ENCODE measurements around the gene MAP1LC3A.
"Not testable (repeated sequence)": the region's sequence is repeated elsewhere in the genome, so short reads cannot be mapped to it uniquely, and the experiment has no call there.

Gene MAP1LC3A

DNA sequence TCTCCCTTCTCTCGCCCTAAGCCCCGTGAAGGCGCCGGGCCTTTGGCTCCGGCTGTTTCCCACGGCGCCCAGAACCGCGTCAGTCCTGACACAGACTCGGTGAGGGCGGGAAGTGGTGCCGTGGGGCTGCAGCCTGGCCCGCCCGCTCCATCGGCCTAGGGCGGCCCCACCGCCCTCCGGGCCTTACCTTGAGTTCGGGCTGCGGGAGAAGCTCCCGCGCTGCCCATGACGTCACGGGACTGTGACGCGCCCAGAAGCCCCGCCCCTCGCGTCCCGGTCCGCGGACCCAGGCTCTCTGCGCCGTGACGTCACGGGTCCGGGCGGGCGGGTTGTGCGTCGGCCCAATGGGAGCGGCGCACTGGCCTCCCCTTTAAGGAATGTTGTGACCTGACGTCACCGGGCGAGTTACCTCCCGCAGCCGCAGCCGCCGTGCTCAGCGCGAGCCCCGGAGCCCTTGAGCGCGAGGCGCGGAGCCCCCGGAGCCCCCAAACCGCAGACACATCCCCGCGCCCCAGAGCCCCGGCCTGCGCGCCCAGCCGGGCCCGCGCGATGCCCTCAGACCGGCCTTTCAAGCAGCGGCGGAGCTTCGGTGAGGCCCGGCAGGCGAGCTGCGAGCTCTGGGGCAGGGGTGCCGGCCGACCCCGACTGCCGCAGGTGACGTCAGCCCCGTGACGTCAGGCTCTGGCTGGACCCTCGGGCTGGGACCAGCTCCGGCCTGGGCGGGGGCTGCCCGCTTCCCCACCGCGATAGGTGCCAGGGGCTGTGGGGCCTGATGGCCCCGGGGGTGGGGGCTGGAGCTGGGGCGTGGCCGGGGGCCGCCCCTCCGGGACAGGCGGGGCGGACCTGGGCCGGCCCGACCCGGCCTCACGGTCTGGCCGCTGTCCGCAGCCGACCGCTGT lies at the start of gene MAP1LC3A:
TSS of gene MAP1LC3A (plus strand) at position 399 of the 899 bp plus-strand sequence. CDS start at position 550, 151 bp downstream.
- no peak for DNase-seq

GRCh38 chr20:34510575-34510974 lies 47.9 kb upstream of the MAP1LC3A start:
- no peak for DNase-seq

DNA sequence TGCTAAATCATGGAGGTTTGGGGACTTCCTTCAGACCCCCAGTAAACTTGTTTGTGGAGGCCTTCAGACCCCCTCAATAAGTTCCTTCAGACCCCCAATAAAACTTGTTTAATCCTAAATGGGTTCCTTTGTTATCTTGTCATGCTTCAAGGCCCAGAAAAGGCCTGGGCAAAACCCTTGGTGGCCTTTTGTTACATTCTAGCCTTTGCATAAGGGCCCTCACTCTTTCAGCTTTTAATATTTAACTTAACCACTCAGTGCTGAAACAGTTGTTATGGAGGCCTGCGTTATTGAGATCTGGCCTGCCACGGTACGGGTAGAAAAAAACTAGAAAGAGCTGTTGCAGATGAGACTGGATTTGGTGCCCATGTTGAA lies 46.6 kb upstream of the MAP1LC3A start:
- DNase-seq: no peak

GRCh38 chr20:34512266-34512954 lies 46.1 kb upstream of the MAP1LC3A start:
- DNase-seq: no peak

- no peak for DNase-seq
Measured at GRCh38 chr20:34512955-34513419, 45.5 kb upstream of the MAP1LC3A start.

GRCh38 chr20:34514034-34514433 lies 44.5 kb upstream of the MAP1LC3A start:
- not testable (repeated sequence) for DNase-seq

- DNase-seq: no peak
Measured at GRCh38 chr20:34514897-34515483, 43.5 kb upstream of the MAP1LC3A start.

DNA sequence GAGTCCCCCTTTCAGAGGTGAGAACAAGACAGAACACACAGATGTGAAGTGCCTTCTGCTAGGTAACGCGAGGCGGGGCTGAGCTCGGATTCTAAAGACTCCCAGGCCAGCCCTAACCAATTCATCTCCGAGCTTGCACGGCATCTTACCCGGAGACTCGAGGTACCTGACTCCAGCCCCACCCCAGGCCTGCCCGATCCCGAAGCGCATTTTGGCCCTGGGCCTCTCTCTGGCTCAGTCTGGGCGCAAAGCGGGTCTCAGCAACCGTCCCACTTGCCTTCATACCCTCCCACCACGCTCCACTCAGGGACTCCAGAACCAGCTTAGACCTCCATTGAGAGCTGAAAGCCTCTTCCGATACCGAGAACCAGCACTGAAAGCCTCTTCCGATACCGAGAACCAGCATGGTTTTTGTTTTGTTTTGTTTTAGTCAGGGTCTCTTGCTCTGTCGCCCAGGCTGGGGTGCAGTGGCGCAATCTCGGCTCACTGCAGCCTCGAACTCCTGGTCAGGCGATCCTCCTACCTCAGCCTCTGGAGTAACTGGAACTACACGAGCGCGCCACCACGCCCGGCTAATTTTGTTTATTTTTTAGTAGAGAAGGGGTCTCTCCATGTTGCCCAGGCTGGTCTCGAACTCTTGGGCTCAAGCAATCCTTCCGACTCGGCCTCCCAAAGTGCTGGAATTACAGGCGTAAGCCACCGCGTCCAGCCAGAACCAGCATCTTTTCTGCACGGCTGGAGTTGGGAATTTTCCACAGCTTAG lies 42.9 kb upstream of the MAP1LC3A start:
- DNase-seq: peak in 1 of 2 experiments; percentile 31

- DNase-seq: peak; percentile 92 to 98
Measured at GRCh38 chr20:34516247-34517113, 42.0 kb upstream of the MAP1LC3A start, which contains the start of gene DYNLRB1. TSS of gene DYNLRB1 (plus strand) at chr20:34516422. CDS start at chr20:34516459, 37 bp downstream.

DNA sequence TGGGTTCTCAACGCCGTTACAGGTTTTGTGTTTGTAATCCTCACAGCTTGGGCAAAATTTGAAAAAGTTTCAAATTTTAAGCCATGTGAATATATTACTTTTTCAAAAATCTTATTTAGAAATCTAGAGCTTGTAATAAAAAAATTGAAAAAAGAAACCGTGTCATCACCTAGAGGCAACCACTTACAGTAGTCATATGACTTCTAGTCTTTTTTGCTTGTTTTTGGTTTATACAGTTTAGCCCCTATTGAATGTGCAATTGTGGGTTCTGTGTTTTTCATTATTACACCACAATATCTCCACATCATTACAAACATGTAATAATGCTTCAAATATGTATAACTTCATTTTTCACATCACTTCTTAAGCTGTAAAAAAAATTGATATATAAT lies 41.4 kb upstream of the MAP1LC3A start:
- no peak for DNase-seq

DNA sequence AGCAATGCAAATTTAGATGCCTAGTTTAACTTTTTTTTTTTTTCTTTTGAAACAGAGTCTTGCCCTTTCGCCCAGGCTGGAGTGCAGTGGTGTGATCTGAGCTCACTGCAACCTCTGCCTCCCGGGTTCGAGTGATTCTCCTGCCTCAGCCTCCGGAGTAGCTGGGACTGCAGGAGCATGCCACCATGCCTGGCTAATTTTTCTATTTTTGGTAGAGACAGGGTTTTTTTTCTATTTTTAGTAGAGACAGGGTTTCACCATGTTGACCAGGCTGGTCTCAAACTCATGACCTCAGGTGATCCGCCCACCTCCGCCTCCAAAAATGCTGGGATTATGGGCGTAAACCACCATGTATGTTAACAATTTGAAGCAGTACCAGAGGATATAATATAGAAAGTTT lies 39.7 kb upstream of the MAP1LC3A start:
- not testable (repeated sequence) for DNase-seq

- not testable (repeated sequence) for DNase-seq
Measured at GRCh38 chr20:34519841-34520240, 38.7 kb upstream of the MAP1LC3A start.

GRCh38 chr20:34522969-34523871 lies 35.3 kb upstream of the MAP1LC3A start:
- peak in 1 of 2 experiments; percentile 35 for DNase-seq

DNA sequence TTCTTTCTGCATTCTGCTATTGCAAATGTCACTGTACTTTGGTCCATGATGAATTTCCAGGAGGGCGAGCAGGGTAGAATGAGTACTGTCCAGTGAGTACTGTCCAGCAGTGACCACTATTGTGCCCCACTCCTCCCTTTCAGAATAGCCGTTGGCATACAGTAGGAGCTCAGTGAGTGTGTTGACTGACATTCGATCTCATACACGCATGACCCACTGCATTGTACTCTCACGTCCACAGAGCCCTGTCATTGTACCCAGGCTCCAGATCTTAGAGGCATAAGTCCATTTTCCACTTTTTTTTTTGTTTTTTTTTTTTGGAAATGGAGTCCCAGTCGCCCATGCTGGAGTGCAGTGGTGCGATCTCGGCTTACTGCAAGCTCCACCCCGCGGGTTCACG lies 34.1 kb upstream of the MAP1LC3A start:
- no peak for DNase-seq

DNA sequence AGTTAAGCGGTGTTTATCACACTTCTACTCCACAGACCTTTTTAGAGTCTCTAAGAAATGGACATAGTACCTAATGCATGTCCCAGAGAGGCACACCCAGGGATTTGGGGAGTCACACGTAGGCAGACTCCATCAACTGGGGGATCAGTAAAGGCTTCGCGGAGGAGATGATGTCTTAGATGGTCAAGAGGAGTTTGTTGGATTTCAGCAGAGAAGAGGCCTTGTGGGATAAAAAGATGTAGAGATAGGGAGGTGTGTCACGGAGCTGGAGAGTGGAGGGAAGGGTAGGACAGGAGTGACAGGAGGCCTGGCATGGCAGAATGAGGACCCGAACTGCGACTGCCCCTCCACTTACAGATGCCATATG lies 33.2 kb upstream of the MAP1LC3A start:
- DNase-seq: no peak

GRCh38 chr20:34525709-34526416 lies 32.7 kb upstream of the MAP1LC3A start:
- DNase-seq: peak in 1 of 2 experiments; percentile 57

DNA sequence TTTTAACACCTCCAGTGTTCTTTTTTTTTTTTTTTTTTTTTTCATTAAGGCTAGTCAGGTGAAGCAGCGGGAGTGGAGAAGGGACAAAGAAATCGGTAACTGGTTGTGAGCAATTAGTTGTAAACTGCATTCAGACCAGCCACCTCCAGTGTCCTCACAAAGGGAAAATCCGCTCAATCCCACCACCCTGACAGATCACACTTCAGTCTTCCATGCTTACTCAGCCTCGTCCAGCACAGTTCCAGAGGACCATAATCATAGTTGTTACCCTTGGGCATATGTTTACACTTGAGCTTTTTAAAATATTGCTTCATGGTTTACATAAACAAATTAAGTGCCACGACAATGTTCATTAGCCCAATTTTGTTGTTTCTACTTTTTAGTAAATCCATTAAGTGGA lies 32.1 kb upstream of the MAP1LC3A start:
- DNase-seq: no peak

GRCh38 chr20:34527016-34527415 lies 31.5 kb upstream of the MAP1LC3A start:
- no peak for DNase-seq

DNA sequence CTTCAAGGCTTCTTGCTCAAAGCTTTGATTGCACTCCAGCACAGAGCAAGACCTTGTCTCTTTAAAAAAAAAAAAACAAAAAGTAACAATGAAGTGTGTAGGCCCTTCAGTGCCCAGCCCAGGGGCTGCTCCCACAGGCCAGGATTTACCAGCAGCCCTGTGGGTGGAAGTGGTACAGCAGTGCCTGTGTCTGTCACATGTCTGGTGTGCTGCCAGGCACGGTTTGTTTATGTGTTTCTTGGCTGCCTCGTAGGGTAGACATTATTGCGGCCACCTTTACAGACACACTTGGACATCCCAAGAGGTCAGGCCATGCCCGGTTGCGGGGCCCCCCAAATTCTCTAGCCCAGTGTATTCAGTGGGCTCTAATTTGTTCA lies 29.6 kb upstream of the MAP1LC3A start:
- no peak for DNase-seq

GRCh38 chr20:34529742-34530141 lies 28.8 kb upstream of the MAP1LC3A start:
- no peak for DNase-seq

Measured in NCI-H446 (cell line).